ENCODE data around the gene FLYWCH1. TPM values are rescaled to one million over a fixed set of nuclear protein-coding genes. Genes with fewer than 3 reads are reported as not detected.
A peak's percentile ranks its signal among the peaks of the same experiment; 100 is the strongest.

The FLYWCH1 gene
- total RNA-seq, 2 donors from 2014 or later: 18.5 to 28.4 TPM

DNA sequence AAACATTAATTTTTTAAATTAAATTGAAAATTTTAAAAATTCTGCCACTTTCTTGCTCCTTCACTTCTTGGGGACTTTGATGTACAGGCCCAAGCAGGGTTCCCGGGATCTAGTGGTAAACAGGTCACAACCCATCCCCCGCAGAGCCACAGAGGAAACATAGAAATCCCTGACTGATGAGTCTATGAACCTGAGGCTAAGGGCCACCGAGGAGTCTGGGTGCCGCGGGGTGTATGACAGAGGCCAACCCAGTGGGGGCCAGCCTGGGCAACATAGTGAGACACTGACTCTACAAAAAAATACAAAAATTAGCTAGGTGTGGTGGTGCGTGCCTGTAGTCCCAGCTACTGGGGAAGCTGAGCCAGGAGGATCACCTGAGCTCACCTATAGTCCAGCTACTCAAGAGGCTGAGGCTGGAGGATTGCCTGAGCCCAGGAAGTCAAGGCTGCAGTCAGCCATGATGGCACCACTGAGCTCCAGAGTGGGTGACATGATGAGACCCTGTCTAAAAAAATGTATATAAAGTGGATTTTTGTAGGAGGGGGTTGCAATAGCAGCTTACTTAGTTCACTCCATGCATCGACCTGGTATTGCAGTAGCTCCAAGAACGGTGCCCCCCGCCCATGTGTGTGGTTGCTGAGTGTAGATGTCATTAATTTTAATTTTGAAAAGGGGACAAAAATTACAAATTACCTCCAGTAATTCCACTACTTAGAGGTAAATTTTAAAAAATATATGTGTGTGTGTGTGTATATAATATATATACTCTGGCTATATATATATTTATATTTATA, 9.2 kb upstream of the FLYWCH1 start:
- intact Hi-C loops (cut with DNase I): no loop called here
- H3K27ac ChIP-seq: no peak overlapping the region
- H3K36me3 ChIP-seq: no peaks in the 10 kb centered on the region
- H3K4me3 ChIP-seq: no peak overlapping the region
- no peaks in the 10 kb centered on the region for H3K27me3 ChIP-seq
- no peaks in the 10 kb centered on the region for H3K9me3 ChIP-seq
- peaks cover 4% of the 10 kb centered on the region for H3K4me1 ChIP-seq
- no peak overlapping the region for H3K9ac ChIP-seq (ENCODE audit: low read depth in 2 of 2, low read length in 2 of 2)
- TF ChIP-seq, protein P1, sequence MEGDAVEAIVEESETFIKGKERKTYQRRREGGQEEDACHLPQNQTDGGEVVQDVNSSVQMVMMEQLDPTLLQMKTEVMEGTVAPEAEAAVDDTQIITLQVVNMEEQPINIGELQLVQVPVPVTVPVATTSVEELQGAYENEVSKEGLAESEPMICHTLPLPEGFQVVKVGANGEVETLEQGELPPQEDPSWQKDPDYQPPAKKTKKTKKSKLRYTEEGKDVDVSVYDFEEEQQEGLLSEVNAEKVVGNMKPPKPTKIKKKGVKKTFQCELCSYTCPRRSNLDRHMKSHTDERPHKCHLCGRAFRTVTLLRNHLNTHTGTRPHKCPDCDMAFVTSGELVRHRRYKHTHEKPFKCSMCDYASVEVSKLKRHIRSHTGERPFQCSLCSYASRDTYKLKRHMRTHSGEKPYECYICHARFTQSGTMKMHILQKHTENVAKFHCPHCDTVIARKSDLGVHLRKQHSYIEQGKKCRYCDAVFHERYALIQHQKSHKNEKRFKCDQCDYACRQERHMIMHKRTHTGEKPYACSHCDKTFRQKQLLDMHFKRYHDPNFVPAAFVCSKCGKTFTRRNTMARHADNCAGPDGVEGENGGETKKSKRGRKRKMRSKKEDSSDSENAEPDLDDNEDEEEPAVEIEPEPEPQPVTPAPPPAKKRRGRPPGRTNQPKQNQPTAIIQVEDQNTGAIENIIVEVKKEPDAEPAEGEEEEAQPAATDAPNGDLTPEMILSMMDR (IDR thresholded peaks at IDR 0.05): no peak
- no peak for DNase-seq

DNA sequence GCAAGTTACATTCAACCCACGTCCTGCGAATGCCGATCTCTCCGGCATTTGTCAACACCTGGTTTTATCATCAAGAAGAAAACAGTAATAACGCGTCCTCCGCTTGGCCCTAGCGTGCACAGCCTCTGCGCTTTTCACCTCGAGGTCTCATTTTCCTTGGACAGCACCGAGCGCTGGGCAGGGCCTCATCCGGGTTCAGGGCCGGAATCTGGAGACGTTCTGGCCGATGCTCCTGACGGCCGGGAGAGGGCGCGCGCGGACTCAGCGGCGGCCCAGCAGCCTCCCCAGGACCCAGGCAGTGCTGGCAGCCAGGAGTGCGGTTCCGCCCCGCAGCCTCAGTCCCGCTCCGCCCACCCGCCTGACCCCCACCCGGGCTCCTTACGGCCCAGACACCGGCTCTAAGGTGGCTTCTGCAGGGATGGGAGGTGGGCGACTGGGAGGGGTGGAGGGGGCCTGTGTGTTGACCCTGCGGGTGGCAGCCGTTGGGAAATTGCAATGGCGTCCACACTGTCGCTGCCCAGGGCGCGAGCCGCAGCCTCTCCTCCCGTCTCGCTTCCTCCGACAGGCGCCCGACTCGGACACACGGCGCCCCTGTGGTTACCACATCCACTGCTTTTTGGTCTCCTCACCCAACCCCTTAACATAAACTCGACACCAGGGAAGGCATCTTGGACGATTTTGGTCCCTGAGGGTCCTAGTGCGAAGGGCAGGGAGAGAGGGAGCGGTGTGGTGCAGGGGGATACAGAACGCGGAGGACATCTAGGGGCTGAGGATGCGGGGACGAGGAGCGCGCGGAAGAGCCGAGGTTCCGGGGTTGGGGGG, 7.4 kb upstream of the FLYWCH1 start:
- peak overlapping the region; percentile 96 for H3K27ac ChIP-seq
- H3K4me3 ChIP-seq: peak overlapping the region; percentile 81
- H3K4me1 ChIP-seq: peaks cover 4% of the 10 kb centered on the region
- H3K9me3 ChIP-seq: no peaks in the 10 kb centered on the region
- peak overlapping the region; percentile 93 to 99 for H3K9ac ChIP-seq (ENCODE audit: low read depth in 2 of 2, low read length in 2 of 2)
- no peaks in the 10 kb centered on the region for H3K36me3 ChIP-seq
- intact Hi-C loops (cut with DNase I): no loop called here
- TF ChIP-seq, protein P1 (IDR thresholded peaks at IDR 0.05): peak; percentile 95
- peak; percentile 85 for DNase-seq
- H3K27me3 ChIP-seq: no peaks in the 10 kb centered on the region

DNA sequence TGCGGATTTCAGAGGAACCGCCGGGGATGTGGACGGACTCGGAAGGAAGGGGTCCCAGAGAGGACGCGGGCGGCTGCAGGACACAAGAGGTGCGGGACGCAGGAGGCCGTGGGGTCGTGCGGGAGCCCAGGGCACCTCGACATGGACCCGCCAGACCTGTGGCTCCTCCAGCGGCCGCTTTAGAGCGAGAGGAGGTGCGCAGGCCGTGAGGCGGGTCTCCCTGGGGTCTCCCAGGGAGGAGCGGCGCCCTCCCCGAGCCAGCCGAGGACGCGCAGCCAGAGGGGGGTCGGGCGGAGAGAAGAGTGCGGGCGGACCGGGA, 6.8 kb upstream of the FLYWCH1 start:
- Histone ChIP-seq H3K4me3 (peak overlapping the region; percentile 81), H3K9me3 (no peaks in the 10 kb centered on the region), H3K4me1 (peaks cover 4% of the 10 kb centered on the region), H3K9ac (ENCODE audit: low read depth in 2 of 2, low read length in 2 of 2) (peak overlapping the region; percentile 93 to 99), H3K27me3 (no peaks in the 10 kb centered on the region), H3K27ac (peak overlapping the region; percentile 96), H3K36me3 (no peaks in the 10 kb centered on the region)
- DNase-seq: no peak
- intact Hi-C loops (cut with DNase I): no loop called here
- TF ChIP-seq, protein P1 (IDR thresholded peaks at IDR 0.05): no peak

DNA sequence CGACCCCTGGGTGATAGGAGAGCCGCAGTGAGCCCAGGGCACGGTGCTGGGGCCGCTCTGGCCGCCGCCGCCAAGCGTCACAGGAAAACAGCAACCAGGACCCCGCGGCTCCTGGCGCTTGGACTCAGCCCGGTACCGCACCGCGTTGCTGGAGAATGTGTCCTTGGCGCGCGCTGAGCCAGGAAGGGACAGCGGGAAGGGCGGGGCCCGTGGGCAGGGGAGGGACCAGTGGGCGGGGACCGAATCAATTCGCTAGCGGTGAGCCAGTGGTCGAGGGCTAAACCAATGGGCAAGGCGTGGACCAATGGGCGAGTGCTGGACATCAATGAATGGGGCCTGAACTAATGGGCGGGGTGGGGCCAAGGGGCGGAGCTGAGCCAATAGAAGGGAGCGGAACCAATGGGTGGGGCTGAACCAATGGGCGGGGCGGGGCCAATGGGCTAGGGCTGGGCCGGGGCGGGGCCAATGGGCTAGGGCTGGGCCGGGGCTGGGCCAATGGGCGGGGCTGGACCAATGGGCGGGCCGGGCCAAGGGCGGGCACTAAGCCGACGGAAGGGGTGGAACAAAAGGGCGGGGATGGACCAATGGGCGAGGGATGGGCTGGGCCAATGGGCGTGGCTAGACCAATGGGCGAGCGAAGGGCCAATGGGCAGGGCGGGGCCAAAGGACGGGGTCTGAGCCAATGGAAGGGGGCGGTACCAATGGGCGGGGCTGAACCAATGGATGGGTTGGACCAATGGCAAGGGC, 6.3 kb upstream of the FLYWCH1 start:
- DNase-seq: peak; percentile 100
- intact Hi-C loops (cut with DNase I): no loop called here
- peaks cover 4% of the 10 kb centered on the region for H3K4me1 ChIP-seq
- H3K27me3 ChIP-seq: no peaks in the 10 kb centered on the region
- peak overlapping the region; percentile 81 for H3K4me3 ChIP-seq
- peak overlapping the region; percentile 96 for H3K27ac ChIP-seq
- no peaks in the 10 kb centered on the region for H3K36me3 ChIP-seq
- TF ChIP-seq, protein P1 (IDR thresholded peaks at IDR 0.05): no peak
- H3K9ac ChIP-seq (ENCODE audit: low read depth in 2 of 2, low read length in 2 of 2): peak overlapping the region; percentile 93 to 99
- no peaks in the 10 kb centered on the region for H3K9me3 ChIP-seq

DNA sequence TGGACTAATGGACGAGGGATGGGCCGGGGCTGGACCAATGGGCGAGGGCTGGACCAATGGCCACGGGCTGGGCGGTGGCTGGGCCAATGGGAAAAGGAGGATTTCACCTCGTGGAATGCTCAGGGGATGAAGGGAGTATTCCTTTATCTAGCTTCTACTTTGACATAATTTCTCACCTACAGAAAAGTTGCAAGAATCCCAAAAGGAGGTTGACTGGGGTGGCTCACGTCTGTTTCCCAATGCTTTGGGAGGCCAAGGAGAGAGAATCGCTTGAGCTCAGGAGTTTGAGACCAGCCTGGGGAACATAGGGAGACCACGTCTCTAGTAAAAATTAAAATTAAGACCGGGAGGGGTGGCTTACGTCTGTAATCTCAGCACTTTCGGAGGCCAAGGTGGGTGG, 5.7 kb upstream of the FLYWCH1 start:
- Histone ChIP-seq H3K27ac (no peak overlapping the region), H3K9ac (ENCODE audit: low read depth in 2 of 2, low read length in 2 of 2) (no peak overlapping the region), H3K27me3 (no peaks in the 10 kb centered on the region), H3K9me3 (no peaks in the 10 kb centered on the region), H3K4me1 (peaks cover 4% of the 10 kb centered on the region), H3K36me3 (no peaks in the 10 kb centered on the region), H3K4me3 (no peak overlapping the region)
- DNase-seq: no peak
- TF ChIP-seq, protein P1 (IDR thresholded peaks at IDR 0.05): no peak
- intact Hi-C loops (cut with DNase I): no loop called here

Data from colonic mucosa (tissue), 4 donors.